IPS-18c (cell line): ENCODE data around the gene LSM14B.

Experiments
- H3K4me3 ChIP-seq: 2 replicates; pipeline ENCODE4 v1.7.0; 2013; ENCODE audit warnings: low read depth, mild to moderate bottlenecking, low read length, moderate library complexity; ENCODE audit not compliant: insufficient read depth
- H3K9me3 ChIP-seq: one replicate; pipeline ENCODE4 v1.6.1; 2013; ENCODE audit warnings: mild to moderate bottlenecking, low read length, moderate library complexity; ENCODE audit not compliant: control insufficient read depth, insufficient read depth

LSM14B gene

DNA sequence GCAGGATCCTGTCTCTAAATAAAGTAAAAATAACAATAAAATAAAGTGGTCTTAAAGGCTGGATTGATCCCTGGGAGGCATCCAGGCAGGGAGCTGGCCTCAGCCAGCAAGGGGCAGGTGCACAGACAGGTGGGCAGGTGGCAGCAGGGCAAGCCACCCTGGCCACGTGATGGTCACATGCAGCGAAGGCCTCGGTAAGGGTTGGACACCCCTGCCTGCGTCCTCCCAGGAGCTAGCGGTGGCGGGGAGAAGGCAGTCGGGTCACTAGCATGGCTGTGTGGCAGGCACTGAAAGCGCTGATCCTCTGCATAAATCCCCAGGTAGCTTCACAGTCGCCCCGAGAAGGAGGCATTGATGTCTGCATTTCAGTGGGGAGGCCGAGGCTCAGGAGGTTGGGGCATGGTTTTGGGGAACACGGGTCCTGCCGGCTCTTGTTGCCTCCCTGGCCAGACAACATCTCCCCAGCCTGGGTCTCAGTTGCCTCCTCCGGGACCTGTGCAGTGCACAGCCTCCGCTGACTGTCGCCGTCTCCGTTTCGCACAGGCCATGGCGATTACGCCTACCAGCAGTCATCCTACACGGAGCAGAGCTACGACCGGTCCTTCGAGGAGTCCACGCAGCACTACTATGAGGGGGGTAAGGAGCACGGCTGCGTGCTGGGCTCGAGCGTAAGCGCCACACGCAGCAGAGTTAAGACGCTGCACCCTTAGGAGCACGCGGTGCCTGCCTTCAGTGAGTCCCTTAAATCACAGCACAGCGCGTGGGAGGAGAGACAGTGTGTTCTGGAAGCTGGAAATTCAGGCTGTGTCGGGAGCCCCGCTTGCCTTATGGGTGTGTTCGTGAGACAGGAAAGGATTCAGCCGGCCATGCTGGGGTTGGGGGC lies 42.8 kb downstream of the LSM14B start:
- H3K9me3 ChIP-seq, result no peaks in the 10 kb centered on the region
- H3K4me3 ChIP-seq, result no peak overlapping the region

DNA sequence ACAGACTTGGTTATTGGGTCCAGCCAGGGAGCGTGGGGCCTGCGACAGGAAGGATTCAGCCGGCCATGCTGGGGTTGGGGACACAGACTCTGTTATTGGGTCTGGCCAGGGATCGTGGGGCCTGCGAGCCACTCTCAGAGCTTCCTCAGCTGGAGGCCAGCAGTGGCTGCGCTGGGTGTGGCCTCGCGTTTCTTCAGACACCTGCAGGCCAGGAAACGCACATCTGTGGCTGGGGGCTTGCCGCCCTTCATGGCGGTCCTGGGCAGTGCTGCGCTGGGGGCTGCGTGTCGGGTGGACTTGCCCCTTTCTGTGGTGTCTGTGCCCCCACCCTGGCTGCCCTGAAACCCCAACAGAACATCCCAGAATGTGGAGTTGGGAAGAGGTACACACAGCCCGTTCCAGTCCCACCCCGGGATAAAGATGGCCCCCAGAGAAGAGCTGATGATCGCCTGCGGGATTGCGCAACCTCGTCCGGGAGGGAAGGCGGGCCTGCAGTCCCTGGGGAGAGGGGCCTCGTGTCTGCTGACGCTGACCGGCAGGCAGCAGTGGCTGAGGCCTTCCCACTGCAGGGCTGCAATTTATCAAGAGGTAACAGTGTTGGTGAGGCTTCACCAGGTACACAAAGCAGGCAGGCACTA lies 43.6 kb downstream of the LSM14B start:
- Histone ChIP-seq H3K4me3 (no peak overlapping the region), H3K9me3 (no peaks in the 10 kb centered on the region)

DNA sequence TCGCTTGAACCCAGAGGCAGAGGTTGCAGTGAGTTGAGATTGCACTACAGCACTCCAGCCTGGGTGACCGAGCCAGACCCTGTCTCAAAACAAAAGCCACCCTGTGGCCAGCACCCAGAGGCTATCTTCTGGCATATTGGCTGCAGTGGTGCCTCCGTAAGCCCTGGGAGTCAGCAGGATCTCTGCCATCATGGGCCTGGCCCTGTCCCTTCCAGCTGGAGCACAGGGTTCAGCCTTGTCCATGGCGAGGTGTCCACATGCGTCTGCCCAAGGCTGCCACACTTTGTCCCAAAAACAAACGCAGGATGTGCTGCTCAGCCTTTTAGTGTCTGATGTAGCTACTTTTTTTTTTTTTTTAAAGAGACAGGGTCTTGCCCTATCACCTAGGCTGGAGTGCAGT lies 45.2 kb downstream of the LSM14B start:
- Histone ChIP-seq H3K4me3 (no peak overlapping the region), H3K9me3 (no peaks in the 10 kb centered on the region)

DNA sequence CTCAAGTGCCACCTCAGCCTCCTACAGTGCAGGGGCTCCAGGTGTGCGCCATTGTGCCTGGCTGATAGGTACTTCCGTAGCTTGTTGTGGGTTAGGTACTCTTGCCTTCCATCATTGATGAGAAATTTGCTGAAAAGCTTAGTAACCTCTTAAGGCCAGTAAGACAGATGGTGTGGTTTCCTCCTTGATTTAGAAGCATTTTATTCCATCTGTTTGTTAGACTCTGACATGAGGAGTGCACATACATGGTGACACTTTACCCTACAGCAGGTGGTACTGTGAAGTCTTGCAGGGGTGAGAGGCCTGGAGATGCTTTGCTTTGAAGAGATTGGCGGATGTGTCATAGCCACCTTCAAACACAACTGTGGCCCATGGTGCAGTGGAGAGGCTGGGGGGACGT lies 45.8 kb downstream of the LSM14B start:
- H3K4me3 ChIP-seq, result no peak overlapping the region
- no peaks in the 10 kb centered on the region for H3K9me3 ChIP-seq

DNA sequence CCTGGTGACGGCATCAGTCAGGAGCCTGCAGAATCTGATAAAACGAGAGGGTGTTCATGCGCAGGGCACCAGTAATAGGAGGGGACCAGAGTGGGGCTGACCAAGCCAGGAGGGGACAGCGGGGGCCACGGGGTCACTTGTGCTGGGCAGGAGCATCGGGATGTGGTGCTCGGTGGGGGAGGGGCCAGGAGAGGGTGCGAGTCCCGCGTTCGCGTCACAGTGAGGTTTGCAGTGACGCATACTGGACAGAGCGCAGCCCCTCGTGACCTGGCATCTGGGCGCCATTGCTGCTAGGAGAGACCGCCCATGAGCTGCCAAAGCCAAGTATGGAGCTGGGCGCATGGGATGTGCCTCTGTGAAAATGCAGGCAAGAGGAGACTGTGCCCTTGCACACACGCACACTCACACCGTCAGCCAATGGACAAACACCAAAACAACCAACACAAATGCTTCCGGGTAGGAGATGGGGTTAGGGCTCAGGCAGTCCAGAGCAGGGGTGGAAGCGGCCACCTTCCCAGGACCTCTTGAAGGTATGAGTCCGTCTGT lies 46.7 kb downstream of the LSM14B start:
- H3K9me3 ChIP-seq, result no peaks in the 10 kb centered on the region
- H3K4me3 ChIP-seq, result no peak overlapping the region

DNA sequence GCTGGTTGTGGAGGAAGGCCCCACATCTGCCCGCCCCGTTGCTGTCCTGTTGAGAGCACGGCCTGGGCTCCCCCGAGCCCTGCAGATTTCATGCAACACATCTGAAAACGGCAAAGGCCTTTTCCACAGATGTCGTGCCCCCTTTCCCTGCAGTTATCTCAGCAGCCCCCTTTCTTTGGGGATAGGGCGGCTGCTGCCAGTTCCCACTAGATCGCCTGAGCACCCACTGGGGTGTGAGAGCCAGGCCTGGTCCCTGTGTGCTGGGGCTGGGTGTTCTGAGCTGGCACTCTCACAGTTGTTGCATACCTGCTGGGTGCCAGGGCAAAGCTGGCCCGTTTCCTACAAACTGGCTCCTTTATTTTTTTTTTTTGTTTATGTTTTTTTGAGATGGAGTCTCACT lies 48.3 kb downstream of the LSM14B start:
- Histone ChIP-seq H3K9me3 (no peaks in the 10 kb centered on the region), H3K4me3 (no peak overlapping the region)

DNA sequence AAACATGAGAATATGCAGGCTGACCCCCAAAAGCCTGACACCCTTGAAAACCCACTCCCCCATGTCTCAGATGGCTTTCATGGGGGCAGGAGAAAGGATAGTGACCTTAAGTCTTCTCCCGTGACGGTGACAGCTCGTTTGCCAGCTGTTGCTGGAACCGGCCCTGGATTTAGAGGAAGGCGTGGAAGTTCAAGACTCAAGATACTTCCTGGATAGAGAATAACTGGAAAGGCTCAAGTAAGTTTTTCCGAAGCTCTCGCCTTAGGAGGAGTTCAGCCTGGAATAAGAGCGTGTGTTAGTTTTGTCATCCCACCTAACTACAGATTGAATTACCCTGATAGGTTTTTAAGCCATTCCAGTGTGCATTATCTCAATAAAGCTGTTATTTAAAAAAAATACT lies 49.0 kb downstream of the LSM14B start:
- no peaks in the 10 kb centered on the region for H3K9me3 ChIP-seq

DNA sequence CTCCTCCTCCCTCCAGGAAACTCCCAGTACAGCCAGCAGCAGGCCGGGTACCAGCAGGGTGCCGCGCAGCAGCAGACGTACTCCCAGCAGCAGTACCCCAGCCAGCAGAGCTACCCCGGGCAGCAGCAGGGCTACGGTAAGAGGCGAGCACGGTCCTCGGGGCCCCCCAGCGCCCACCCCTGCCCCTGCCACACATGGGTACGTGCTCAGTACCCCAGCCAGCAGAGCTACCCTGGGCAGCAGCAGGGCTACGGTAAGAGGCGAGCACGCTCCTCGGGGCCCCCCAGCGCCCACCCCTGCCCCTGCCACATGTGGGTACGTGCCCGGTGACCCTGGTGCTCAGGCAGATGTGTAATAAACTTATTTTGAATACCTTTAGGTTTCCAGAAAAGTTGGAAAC lies 50.4 kb downstream of the LSM14B start:
- no peak overlapping the region for H3K4me3 ChIP-seq
- H3K9me3 ChIP-seq, result no peaks in the 10 kb centered on the region

More for the DNA sequence above, 49.0 kb downstream of the LSM14B start:
- H3K4me3 ChIP-seq, result no peak overlapping the region

DNA sequence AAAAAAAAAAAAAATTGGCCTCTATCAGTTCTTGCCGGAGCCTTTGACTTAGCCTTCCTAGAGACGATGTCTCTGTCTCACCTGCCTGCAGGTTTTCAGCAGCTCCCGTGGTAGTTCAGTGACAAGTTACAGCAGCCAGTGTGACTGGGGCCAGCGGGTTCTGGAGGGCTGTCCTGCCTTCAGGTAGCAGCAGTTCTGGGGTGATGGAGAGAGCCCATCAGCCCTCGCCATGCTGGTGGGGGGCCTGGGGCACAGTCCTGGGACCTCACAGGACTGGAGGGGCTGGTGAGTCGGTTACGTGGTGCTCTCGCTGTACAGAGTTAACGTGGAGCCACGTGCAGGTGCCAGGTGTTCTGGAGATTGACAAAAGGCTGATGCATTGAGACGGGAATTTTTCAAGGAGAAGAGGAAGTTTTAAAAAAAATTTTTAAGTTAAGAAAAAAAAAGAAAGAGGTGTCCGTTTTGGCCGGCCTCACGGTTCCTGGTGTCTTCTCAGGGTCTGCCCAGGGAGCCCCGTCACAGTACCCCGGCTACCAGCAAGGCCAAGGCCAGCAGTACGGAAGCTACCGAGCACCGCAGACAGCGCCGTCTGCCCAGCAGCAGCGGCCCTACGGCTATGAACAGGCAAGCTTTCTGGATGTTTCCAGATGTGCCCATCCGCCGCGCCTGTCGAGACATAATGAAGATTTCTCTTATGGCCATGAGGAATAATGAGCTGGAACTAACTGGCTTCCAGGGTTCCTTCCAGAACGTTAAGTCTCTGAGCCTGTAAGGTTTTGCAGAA lies 51.9 kb downstream of the LSM14B start:
- no peak overlapping the region for H3K4me3 ChIP-seq
- no peaks in the 10 kb centered on the region for H3K9me3 ChIP-seq

DNA sequence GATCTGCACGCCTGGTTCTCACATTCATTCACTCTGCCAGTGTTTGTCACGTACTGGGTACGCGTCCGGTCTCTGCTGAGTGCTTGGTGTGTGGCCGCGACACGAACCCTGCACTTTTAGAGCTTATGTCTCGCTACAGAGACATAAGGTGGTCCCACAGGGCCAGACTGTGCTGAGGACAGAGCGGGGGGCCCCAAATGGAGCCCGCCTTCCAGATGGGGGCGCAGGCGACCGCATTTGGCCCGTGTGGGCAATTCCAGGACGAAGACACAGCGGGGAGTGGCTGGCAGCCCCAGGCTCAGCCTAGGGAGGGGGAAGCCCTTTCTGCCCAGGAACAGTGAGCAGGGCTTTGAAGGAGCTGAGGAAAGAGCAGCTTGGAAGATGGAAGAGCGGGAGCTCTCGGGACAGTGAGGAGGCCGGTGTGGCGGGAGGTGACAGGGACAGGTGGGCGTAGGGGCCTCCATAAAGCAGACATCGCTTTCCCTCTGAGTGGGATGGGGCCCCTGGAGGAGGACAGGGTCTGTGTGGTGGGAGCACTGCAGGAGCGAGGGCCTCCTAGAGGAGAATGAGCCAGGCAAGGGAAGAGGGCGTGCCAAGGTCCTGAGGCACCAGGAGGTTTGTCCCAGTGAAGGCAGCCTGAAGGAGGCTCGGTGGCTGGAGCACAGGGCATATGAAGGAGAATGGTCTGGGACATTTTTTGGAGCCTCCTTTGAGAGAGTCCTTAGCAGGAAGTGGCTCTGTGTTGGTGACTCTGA lies 52.8 kb downstream of the LSM14B start:
- Histone ChIP-seq H3K9me3 (no peaks in the 10 kb centered on the region), H3K4me3 (no peak overlapping the region)

DNA sequence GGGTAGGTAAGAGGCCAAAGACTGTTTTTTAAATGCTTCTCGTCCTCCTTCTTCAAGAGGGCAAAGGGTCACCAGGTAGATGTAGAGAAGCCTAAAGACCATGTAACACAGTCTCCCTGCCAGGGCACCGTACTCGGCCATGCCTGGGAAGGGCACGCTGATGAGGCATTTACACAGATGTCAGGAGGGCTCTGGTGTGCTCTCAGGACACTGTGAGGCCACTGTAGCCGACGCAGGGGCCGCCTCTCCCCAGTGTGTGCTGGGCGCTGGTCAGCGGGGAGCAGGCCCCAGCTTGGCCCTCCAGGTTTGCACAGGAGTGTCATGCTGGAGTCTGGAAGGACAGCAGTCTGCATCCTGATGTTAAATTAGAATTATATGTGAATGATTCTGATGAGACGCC lies 53.4 kb downstream of the LSM14B start:
- no peaks in the 10 kb centered on the region for H3K9me3 ChIP-seq
- no peak overlapping the region for H3K4me3 ChIP-seq

DNA sequence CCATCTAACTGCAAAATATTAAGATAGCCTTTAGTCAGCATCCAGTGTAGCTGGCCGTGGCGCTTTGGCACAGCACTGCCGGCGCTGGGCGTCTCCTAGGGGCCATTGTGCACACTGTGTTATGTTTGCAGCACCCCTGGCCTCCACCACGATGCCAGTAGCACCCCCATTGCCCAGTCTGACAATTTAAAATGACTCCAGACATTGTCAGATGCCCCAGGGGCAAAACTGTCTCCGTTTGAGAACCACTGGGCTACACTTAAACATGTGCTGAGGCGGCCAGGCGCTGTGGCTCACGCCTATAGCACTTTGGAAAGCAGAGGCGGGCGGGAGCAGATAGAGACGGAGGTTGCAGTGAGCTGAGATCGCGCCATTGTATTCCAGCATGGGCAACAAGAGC lies 54.6 kb downstream of the LSM14B start:
- H3K4me3 ChIP-seq, result no peak overlapping the region
- no peaks in the 10 kb centered on the region for H3K9me3 ChIP-seq

DNA sequence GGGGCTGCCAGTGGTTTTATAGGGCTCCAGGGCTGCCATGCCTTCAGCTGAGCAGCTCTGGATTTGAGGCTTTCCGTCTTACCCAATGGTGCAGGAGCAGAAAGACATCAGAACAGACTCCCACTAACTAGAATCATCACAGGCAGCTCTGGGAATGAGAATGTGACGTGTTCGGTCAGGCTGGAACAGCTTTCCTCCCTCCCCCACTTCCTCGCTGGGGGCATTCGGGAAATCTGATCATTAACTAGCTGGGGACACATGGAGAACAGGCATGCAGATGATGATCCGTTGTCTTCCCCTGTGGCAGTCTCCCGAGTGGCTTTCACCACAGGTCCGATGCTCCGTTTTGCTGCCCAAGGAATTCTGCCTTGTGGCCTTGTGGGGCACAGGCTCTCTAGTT lies 55.0 kb downstream of the LSM14B start:
- no peaks in the 10 kb centered on the region for H3K9me3 ChIP-seq
- no peak overlapping the region for H3K4me3 ChIP-seq

DNA sequence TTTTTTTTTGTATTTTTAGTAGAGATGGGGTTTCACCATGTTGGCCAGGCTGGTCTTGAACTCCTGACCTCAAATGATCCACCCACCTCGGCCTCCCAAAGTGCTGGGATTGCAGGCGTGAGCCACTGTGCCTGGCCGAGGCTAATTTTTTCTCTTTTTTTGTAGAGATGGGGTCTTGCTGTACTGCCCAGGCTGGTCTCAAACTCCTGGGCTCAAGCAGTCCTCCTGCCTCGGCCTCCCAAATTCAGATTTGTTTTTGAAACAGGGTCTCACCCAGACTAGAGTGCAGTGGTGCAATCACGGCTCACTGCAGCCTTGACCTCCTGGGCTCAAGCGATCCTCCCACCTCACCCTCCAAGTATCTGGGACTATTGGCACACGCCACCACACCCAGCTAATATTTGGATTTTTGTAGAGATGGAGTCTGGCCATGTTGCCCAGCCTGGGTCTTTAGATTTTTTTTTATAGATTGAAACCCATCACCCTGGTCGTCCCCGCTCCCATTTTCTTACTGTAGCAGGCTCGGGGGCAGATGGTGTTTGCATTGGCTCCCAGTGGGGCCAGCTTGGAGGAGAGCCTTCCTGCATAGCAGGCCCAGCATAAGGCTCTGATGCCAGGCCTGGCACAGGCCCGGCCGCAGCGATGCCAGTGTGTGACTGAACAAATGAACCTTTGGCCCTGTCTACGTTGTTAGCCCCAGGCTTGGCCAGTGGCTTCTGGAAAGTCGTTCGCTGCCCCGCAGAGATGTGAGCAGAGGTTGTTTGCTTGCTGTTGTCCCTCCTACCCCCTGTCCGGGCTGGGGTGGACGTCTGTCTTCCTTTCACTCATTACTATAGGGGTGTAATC lies 56.3 kb downstream of the LSM14B start:
- Histone ChIP-seq H3K9me3 (no peaks in the 10 kb centered on the region), H3K4me3 (no peak overlapping the region)

DNA sequence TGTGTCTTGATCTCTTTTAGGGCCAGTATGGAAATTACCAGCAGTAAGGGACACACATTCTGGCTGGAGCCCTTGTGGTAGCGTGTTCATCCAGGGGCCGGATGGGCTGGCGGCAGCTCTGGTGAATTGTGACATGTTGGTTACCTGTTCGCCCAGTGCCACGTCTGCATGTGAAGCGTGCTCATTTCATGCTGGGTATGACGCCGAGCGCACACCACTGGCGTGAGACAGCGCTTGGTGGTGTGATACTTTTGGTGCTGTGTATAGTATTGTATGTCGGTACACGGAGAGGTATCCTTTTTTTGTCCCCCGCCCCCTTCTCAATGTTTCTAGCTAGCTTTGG lies 56.9 kb downstream of the LSM14B start:
- no peaks in the 10 kb centered on the region for H3K9me3 ChIP-seq
- no peak overlapping the region for H3K4me3 ChIP-seq

DNA sequence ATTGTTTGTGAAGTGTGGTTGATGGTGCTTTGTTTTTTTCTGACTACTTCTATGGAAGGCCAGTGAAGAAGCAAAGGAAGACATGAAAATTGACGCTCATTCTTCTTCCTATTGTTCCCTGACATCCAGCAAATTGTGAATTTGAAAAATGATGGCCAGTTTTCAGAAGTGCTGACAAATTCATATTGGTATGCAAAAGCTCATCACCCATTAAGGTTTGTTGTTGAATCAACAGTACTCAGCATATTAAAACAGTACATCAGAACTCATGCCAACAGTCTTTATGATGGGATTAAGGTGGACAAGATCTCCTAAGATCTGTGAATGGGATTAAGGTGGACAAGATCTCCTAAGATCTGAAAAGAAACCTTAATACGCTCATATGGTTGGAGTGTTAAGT lies 59.5 kb downstream of the LSM14B start:
- H3K4me3 ChIP-seq, result peak overlapping the region; percentile 97; the same call in 1 of the 2 replicates
- H3K9me3 ChIP-seq, result no peaks in the 10 kb centered on the region
